ENCODE data around the gene URB1.
"Not testable (repeated sequence)": the region's sequence is repeated elsewhere in the genome, so short reads cannot be mapped to it uniquely, and the experiment has no call there.

The URB1 gene, protein sequence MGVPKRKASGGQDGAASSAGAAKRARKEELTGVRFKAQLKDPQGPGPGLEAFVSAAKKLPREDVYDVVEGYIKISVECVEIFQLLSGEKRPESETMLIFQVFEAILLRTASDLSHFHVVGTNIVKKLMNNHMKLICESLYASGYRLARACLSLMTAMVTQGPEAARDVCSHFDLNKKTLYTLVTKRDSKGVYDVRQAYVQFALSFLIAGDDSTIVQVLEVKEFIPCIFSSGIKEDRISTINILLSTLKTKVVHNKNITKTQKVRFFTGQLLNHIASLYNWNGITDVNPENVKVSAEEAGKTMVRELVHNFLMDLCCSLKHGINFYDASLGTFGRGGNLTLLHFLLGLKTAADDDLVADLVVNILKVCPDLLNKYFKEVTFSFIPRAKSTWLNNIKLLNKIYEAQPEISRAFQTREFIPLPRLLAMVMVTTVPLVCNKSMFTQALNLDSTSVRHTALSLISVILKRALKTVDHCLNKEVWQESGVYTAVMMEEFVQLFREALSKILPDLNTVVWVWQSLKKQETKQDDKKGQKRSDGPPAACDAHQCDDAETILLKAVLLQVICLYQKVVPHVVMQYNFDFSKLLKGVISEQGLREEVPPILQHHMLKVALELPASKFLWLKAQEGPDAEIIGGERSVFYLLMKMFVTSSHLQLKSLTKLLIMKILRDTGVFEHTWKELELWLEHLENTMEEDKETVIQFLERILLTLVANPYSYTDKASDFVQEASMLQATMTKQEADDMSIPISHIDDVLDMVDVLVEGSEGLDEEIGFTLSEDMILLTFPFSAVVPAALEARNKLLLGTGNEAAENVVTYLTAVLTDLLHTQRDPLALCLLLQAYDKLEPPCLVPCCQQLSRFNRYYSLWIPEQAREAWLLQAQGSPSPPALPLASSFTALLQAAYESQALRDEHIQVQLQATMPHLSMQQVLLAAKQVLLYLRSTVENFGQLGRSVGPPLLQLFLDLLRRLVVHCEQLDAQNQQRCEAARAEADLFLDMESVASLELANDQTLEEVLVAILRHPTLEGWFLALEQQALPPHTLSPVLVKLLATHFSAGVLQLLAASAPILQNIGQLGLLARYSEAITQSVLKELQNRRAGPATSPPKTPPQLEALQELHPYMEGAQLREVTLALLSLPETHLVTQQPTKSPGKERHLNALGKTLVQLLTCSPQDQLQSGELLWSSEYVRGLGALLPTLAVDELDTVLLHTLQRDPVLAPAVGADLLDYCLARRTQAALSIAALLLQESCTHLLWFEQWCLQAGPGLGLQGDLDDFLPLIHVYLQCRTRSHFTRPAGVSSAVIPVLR (N-terminal part only)
- long read RNA-seq, donor 1: 0 reads
- long read RNA-seq, donor 2: 0 reads
- long read RNA-seq, donor 3: 0 reads
- long read RNA-seq, donor 4: 0 reads
- long read RNA-seq, donor 5, full-length matches to known transcripts: 1 of 1 reads
- long read RNA-seq, donor 5, partial matches to known transcripts: 0 of 1 reads
- long read RNA-seq, donor 5, other reads (novel, unspliced or antisense): 0 of 1 reads
- long read RNA-seq, donor 6: 0 reads
- long read RNA-seq, donor 7: 0 reads
- long read RNA-seq, donor 8: 0 reads

DNA sequence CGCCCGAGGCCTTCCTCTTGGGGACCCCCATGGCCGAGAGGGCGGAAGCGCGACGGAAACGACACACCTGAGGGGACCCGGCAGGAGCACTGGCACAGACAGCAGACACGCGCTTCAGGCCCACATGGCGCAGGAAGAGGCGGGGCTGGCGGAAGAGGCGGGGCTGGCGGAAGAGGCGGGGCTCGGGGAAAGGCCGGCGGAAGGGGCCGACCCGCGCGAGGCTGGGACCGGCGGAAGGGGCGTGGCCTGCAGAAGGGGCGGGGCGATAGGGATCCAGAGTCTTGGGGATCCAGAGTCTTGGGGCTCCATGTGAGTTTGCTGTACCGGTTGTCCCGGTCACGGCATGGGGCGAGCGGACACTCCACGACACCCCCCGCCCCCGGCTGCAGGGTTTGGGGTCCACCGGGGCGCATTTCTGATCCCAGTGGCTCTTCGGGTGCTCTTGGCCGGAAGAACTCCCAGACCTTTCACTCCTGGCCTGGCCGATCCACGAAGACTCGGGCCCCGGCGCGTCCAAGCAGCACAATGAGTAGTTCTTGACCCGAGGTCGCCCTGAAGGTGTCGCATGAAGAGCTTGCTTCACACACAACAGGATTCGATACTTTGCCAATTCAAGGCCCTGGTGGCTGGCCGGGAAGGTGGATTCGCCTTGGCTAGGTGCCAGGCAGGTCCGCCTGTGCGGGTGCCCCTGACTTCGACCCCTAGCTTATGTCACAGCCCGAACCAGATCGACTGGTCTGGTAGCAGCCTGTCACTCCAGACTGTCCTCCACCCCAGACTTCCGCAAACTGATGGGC is at the start of gene URB1:
Gene URB1 (minus strand): TSS at position 133 of the 797 bp plus-strand sequence. CDS start 102 bp downstream, at position 31.
- peak; percentile 87 for DNase-seq

DNA sequence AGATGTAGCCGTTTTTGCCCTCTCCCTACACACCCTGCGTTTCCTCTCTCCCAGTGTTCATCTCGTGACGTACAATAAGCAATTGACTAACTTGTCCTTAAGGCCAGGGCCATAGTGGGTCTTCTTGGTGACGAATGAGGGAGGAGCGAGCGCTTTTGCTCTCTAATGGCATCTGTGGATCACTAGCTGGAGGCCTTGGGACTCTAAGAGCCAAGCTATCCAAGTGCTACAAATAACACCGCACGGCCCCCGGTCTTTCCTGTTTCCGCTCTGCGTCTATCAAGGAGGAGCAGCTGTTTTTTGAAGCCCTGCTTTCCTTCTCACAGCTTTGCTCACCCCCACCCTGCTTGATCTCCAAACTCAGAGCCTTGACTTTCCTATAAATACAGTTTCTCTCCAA is 44.9 kb upstream of the URB1 start:
- no peak for DNase-seq

DNA sequence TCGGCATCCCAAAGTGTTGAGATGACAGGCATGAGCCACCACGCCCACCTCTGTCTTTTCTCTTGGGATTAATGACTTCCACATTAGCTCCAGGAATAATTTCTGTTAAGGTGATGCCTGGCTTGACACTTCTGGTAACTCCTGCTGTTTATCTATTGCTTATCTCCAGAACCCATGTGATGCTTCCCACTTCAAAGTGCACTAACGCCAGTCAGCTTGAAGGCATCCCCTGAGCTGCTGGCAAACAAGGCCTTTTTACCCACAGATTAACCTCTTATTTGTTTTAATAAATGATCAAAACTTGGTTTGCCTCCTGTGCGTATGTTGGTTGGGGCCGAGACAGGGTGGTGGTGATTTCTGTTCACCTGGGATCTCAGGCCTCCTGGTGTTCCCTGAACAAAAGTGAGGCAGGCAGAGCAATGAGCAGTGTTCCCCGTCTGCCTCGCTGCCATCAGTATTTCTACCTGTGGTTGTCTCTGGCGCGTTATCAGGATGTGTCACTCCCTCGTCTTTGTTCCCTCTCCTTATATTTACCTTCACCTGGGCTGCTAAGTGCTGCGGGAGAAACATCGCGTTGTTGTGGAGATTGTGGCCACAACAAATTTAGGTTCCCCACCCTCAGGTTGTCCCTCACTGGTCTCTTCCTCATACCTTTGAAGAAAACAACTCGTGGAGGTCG is 40.3 kb upstream of the URB1 start:
- not testable (repeated sequence) for DNase-seq

DNA sequence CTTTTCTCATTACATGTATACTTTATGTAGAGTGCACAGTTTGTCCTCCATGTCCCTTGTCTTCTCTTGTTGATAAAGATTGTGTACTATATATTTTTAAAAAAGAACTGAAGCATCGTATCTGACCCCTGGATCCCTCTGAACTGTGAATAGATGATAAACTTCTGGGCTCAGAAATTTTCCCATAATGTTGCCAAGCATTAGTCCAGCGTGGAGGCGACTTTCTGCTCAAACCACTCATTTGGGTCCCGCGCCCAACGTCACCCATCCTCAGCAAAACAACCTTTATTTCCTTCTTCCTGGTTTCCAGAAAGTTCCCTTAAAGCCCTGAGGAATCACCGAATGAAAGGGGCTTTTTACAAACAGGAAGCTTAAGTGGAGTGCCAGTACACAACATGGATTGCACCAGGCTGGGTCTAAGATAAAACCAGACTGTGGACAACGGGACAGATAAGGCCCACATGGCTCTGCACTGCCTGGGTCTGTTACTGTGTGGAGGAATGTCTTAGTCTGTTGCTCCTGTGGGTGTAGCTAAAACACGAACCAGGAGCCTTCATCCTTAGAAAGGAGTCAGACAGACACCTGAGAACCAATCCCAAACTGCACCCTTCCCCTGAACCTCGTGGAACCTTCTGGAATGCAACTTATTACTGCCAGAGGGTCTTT is 35.3 kb upstream of the URB1 start:
- DNase-seq: no peak

DNA sequence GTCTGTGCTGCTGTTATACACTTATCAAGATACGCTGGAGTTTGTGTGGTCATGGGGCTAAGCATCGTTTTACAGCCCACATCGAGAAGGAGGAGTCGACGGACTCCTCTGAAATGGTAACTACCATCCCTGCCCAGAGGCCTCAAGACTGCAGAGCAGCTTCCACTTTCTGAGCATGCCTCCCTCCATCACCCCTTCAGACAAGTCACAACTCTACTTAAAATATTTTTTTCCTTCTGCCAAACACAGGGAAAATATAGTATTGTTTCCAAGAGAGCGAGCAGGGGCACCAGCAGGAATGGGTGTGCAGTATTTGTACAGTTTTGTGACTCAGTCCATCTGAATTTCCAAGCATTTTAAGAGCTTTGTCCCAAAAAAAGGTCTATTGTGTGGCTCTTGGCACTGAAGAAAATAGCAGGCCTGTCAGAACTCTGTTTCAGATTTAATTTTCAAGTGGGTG is 33.8 kb upstream of the URB1 start:
- DNase-seq: no peak

GRCh38 chr21:32426066-32426465 is 33.3 kb upstream of the URB1 start:
- no peak for DNase-seq

- DNase-seq: no peak
Measured at GRCh38 chr21:32425628-32426027, 32.8 kb upstream of the URB1 start.

DNA sequence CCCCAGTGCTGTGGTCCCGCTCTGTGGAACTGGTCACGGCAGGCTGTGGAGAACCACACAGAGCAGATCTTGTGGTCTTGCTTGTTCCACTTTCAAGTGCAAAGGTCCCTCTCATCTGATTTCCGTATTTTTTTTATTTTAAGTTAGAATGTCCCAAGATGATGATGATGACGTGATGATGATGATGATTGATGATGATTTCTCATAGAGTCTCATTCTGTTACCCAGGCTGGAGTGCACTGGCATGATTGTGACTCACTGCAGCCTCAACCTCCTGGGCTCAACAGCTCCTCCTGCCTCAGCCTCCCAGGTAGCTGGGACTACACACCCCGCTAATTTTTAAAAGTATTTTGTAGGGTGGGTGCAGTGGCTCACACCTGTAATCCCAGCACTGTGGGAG is 31.9 kb upstream of the URB1 start:
- DNase-seq: no peak

- no peak for DNase-seq
Measured at GRCh38 chr21:32424191-32424535, 31.4 kb upstream of the URB1 start.

- DNase-seq: no peak
Measured at GRCh38 chr21:32423320-32424190, 30.7 kb upstream of the URB1 start.

DNA sequence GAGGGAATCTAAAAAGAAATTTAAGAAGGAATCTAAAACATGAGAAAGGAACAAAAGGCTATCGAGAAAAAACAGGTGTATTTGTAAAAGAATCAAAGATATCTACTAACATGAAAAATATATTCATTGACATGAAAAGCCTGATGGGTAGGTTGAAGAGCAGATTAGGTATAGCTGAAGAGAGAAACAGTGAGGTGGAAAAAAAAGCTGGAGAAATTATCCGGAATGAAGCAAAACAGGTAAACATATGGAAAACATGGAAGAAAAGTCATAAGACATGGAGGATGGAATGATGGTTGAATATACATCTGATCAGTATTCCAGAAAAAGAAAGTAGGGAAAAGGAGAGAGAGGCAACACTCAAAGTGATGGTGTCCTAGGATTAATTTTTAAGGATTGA is 29.3 kb upstream of the URB1 start:
- no peak for DNase-seq

DNA sequence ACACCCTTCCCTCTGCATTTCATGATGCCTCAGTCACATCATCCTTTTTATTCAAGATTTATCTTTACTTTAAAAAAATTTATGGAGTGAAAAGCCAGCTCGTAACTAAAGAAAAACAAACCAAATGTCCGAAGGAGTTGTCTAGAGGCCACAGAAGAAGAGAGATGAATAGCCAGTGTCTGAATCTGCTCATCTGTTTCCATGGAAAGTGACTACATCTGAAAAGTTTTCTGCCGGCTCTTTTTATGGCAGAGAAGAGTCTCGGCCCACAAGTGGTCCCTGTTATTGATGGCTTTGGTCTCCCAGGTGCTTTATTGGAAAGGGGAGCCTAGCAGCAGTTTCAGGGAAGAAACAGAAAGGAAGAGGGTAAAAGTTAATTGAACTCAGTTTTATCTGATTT is 25.3 kb upstream of the URB1 start:
- DNase-seq: no peak

- no peak for DNase-seq
Measured at GRCh38 chr21:32415451-32416398, 22.9 kb upstream of the URB1 start.

- DNase-seq: no peak
Measured at GRCh38 chr21:32414579-32415358, 22.0 kb upstream of the URB1 start.

DNA sequence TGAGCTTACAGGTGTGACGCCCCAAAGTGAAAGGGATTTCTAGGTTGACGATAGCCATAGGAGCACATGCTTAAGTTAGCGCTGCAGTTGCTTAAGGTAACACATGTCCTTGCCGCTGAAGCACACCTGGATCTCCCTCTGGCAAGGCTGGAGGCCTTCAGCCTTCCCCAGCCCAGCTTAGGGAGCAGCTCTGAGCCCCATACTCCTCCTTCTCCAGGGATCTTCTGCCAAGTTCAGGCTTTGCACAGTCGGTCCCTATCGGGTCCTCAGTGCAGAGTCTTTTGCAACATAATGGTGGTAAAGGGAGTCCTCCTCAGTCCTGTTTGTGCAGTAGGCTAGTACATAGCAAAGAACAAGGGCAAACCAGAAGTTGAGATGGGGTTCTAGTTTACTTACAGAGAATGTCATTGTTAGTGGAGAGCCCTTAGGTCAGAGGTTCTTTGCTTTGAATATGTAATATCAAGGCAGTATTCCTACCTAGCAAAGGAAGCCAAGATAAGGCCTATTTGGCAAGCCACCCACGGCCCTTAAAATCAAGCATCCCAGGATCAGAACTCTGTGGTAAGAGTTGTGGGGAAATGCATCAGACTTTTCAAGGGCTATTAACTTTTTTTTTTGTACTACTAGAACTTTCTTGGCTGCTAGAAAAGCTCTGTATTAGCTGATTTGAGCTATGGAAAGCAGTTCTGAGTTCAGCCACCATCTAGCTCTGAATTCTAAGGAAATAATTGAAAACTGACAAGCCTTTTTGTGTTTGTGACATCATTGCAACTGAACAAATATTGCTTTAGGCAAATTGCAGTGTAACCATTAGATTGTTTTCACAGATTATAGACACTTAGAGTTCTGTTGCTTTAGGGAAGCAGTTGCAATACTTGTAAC is 21.1 kb upstream of the URB1 start:
- DNase-seq: no peak

GRCh38 chr21:32413015-32413504 is 20.2 kb upstream of the URB1 start:
- no peak for DNase-seq
